Activated CD4-positive, alpha-beta memory T cell treated with anti-CD3 and anti-CD28 coated beads, Interleukin-2, amount 10 ng/mL, durations not matched to agents 7 days and 5 days (primary cell): ENCODE measurements around the gene HSD11B1L. TPM values are rescaled to one million over a fixed set of nuclear protein-coding genes. Genes with fewer than 3 reads are reported as not detected.
"Not testable (repeated sequence)": the region's sequence is repeated elsewhere in the genome, so short reads cannot be mapped to it uniquely, and the experiment has no call there.

Source experiments
- CTCF ChIA-PET: fragments of 350-600 bp; sonication (Branson Sonifier 250); formaldehyde crosslinking; loops from one replicate; lab custom pipeline; 2021; ENCODE audit warnings: antibody characterized with exemption, inconsistent platforms; lab: Charles Lee
- POLR2A ChIA-PET: fragments of 350-600 bp; sonication (Branson Sonifier 250); formaldehyde crosslinking; loops from one replicate; lab custom pipeline; 2021; ENCODE audit warnings: antibody characterized with exemption; lab: Charles Lee
- DNase-seq: peaks from one replicate; pipeline ENCODE4 v3.0.0-alpha.2; 2020
- H3K27ac Mint-ChIP-seq: one replicate; pipeline ENCODE4 v1.8.0; 2021; ENCODE audit warnings: mild to moderate bottlenecking, mixed read lengths
- H3K27me3 Mint-ChIP-seq: one replicate; pipeline ENCODE4 v1.8.0; 2021; ENCODE audit warnings: mixed read lengths
- H3K36me3 Mint-ChIP-seq: one replicate; pipeline ENCODE4 v1.8.0; 2021; ENCODE audit warnings: low read depth, mixed read lengths
- H3K4me1 Mint-ChIP-seq: one replicate; pipeline ENCODE4 v1.8.0; 2021; ENCODE audit warnings: mixed read lengths
- H3K4me3 Mint-ChIP-seq: one replicate; pipeline ENCODE4 v1.8.0; 2021; ENCODE audit warnings: mild to moderate bottlenecking, mixed read lengths
- H3K9me3 Mint-ChIP-seq: one replicate; pipeline ENCODE4 v1.8.0; 2021; ENCODE audit warnings: mixed read lengths
- total RNA-seq, 2 experiments: library from RNA; stranded (reverse); gene quantifications; one replicate each; pipeline ENCODE4 v1.2.3, GENCODE V29; 2021

HSD11B1L gene
- total RNA-seq, 2 experiments from 2014 or later = 2.5 to 3.2 TPM

DNA sequence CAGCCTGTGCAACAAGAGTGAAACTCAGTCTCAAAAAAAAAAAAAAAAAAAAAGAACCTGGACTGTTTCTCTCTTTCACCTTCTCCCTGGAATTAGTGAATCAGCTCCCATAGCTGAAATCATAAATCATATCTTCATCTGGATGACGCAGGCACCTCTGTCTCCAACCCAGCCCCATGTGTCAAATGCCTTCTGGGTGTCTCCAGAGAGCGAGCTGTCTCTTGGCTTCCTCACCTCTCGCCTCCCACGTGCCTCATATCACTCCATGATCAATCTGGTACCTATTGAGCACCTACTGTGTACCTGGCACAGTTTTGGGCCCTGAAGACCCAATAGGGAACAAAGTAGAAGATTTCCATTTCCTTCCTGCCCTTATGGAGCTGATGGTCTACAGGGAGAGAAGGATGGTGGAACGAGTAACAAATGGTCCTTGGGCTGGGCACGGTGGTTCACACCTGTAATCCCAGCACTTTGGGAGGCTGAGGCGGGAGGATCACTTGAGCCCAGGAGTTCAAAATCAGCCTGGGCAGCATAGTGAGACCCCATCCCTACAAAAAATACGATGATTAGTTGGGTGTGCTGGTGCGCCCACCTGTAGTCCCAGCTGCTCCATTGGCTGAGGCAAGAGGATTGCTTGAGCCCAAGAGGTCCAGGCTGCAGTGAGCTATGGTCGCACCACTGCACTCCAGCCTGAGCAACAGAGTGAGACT, 2.5 kb downstream of the HSD11B1L start:
- ChIA-PET POLR2A (interaction anchor here (2.2 kb wide), 1 partner anchor 8 kb away, joined by 9 read pairs; no protein-coding TSS in a partner anchor), CTCF (interaction anchor here (0.6 to 0.7 kb wide), 2 partner anchors 25 to 63 kb away, joined by 3 to 4 read pairs; no protein-coding TSS in a partner anchor)
- DNase-seq = no peak
- no peak overlapping the region for H3K4me3 Mint-ChIP-seq
- peaks cover 33% of the 10 kb centered on the region for H3K4me1 Mint-ChIP-seq
- H3K9me3 Mint-ChIP-seq = no peaks in the 10 kb centered on the region
- no peak overlapping the region for H3K27ac Mint-ChIP-seq
- H3K36me3 Mint-ChIP-seq = peaks cover 6% of the 10 kb centered on the region
- peaks cover 8% of the 10 kb centered on the region for H3K27me3 Mint-ChIP-seq

DNA sequence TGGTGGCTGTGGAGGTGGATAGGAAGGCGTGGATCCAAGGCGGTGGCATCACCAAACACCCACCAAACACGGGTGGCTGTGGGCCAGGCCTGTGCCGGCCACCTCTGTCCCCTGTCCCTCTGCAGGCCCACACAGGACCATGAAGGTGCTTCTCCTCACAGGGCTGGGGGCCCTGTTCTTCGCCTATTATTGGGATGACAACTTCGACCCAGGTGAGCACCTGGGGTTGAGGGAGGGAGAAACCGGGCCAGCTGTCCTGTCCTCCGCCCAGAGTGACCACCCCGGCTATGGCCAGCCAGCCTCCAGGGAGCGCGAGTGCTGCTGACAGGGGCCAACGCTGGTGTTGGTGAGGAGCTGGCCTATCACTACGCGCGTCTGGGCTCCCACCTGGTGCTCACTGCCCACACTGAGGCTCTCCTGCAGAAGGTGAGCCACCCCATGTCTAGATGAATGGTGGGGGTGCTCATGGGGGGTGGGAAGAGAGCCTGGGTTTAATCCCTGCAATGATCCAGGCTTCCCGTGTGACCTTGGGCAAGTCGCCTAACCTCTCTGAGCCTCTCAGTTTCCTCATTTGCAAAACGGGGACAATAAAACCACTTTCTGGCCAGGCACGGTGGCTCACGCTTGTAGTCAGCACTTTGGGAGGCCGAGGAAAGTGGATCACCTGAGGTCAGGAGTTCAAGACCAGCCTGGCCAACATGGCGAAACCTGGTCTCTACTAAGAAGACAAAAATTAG, 4.0 kb downstream of the HSD11B1L start:
- H3K27me3 Mint-ChIP-seq = peaks cover 8% of the 10 kb centered on the region
- no peak overlapping the region for H3K4me3 Mint-ChIP-seq
- H3K4me1 Mint-ChIP-seq = peaks cover 30% of the 10 kb centered on the region
- POLR2A ChIA-PET = no interaction called here
- CTCF ChIA-PET = no interaction called here
- no peak for DNase-seq
- no peaks in the 10 kb centered on the region for H3K9me3 Mint-ChIP-seq
- no peak overlapping the region for H3K27ac Mint-ChIP-seq
- peaks cover 2% of the 10 kb centered on the region for H3K36me3 Mint-ChIP-seq

DNA sequence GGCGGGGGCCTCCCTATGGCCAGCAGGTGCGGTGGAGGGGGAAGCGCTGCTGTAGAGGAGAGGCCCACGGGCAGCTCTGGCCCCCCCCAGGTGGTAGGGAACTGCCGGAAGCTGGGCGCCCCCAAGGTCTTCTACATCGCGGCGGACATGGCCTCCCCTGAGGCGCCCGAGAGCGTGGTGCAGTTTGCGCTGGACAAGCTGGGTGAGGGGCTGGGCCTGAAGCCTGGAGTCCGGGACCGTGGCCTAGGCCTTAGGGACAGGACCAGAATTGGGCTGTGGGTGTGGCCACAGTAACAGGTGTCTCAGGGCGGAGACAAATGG, 5.5 kb downstream of the HSD11B1L start:
- peaks cover 8% of the 10 kb centered on the region for H3K27me3 Mint-ChIP-seq
- peaks cover 13% of the 10 kb centered on the region for H3K36me3 Mint-ChIP-seq
- POLR2A ChIA-PET = interaction anchor here (1.0 to 2.3 kb wide), 7 partner anchors 8 to 143 kb away, joined by 3 to 19 read pairs (median 5); partner anchors contain the start of genes CATSPERD, LONP1, SAFB and SAFB2

DNA sequence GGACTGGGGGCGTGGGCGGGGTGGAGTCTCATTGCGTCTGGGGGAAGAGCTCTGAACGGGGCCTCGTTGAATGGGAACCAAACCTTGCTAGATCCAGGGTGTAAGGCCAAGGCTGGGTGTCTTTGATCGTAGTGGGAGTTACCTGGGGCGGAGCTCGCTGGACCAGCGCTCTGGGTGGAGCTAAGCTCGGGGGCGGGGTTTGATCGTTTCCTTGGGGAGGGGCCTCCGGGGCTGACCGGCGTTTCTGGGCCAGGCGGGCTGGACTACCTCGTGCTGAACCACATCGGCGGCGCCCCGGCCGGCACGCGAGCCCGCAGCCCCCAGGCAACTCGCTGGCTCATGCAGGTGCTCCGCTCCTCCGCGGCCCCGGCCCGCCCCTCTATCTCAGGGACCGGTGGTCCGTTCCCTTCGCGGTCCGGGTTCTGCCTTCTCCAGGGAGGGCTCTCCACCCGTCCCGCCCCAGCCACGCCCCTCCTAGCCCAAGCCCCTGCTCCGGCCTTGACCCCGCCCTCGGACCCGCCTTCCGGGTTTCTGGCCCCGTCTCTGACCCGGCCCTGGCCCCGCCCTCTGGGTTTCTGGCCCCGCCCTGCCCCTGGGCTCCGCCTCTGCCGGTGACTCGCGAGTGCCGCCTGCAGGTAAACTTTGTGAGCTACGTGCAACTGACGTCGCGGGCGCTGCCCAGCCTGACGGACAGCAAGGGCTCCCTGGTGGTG, 6.0 kb downstream of the HSD11B1L start:
- peaks cover 29% of the 10 kb centered on the region for H3K4me1 Mint-ChIP-seq
- ChIA-PET CTCF (interaction anchor here (0.7 to 2.3 kb wide), 16 partner anchors 22 to 1697 kb away, joined by 3 to 21 read pairs (median 4); partner anchors contain the start of genes CATSPERD, DUS3L, FEM1A and KDM4B), POLR2A (interaction anchor here (1.0 to 2.3 kb wide), 7 partner anchors 8 to 142 kb away, joined by 3 to 19 read pairs (median 5); partner anchors contain the start of genes CATSPERD, LONP1, SAFB and SAFB2)
- peak; percentile 99 for DNase-seq
- H3K9me3 Mint-ChIP-seq = no peaks in the 10 kb centered on the region
- peak overlapping the region; percentile 75 for H3K4me3 Mint-ChIP-seq
- H3K27ac Mint-ChIP-seq = peak overlapping the region; percentile 83
- H3K36me3 Mint-ChIP-seq = peaks cover 14% of the 10 kb centered on the region
- peaks cover 5% of the 10 kb centered on the region for H3K27me3 Mint-ChIP-seq

More for the DNA sequence above, 5.5 kb downstream of the HSD11B1L start:
- H3K9me3 Mint-ChIP-seq = no peaks in the 10 kb centered on the region
- DNase-seq = no peak
- peaks cover 34% of the 10 kb centered on the region for H3K4me1 Mint-ChIP-seq
- peak overlapping the region; percentile 75 for H3K4me3 Mint-ChIP-seq
- H3K27ac Mint-ChIP-seq = peak overlapping the region; percentile 83
- CTCF ChIA-PET = interaction anchor here (1.0 to 2.3 kb wide), 8 partner anchors 22 to 301 kb away, joined by 3 to 21 read pairs (median 8); partner anchors contain the start of genes CATSPERD, LONP1, SAFB and SAFB2

DNA sequence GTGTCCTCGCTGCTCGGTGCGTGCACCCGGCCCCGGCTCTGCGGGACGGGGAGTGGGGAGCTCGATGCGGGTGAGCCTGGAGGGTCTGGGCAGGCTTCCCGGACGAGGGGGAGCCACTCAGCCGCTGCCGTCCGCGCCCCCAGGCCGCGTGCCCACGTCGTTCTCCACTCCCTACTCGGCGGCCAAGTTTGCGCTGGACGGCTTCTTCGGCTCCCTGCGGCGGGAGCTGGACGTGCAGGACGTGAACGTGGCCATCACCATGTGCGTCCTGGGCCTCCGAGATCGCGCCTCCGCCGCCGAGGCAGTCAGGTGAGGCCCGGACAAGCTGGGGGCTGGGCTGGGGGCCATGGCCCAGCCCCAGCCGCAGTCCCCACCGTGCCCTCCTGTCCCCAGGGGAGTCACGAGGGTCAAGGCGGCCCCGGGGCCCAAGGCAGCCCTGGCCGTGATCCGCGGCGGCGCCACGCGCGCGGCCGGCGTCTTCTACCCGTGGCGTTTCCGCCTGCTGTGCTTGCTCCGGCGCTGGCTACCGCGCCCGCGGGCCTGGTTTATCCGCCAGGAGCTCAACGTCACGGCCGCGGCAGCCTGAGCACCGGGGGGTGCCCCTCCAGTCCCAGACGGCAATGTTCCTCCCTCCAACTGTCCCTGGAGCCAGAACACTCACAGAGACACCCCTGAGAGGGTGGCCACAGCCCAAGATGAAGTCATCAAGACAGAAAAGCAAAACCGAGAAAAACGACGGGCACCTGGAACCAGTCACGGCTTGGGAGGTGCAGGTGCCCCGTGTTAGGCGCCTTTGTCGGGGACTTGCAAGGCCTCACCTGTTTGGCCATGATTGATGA, 6.8 kb downstream of the HSD11B1L start:
- Mint-ChIP-seq H3K27ac (no peak overlapping the region), H3K36me3 (peaks cover 21% of the 10 kb centered on the region), H3K9me3 (no peaks in the 10 kb centered on the region), H3K27me3 (no peaks in the 10 kb centered on the region), H3K4me3 (peak overlapping the region; percentile 75), H3K4me1 (peaks cover 30% of the 10 kb centered on the region)
- POLR2A ChIA-PET = interaction anchor here (0.7 to 2.3 kb wide), 6 partner anchors 9 to 140 kb away, joined by 3 to 19 read pairs (median 4); partner anchors contain the start of genes CATSPERD, LONP1, SAFB and SAFB2
- DNase-seq = no peak
- CTCF ChIA-PET = interaction anchor here (0.7 to 2.3 kb wide), 15 partner anchors 21 to 1698 kb away, joined by 3 to 21 read pairs (median 4); partner anchors contain the start of genes CATSPERD, DUS3L, FEM1A and KDM4B

DNA sequence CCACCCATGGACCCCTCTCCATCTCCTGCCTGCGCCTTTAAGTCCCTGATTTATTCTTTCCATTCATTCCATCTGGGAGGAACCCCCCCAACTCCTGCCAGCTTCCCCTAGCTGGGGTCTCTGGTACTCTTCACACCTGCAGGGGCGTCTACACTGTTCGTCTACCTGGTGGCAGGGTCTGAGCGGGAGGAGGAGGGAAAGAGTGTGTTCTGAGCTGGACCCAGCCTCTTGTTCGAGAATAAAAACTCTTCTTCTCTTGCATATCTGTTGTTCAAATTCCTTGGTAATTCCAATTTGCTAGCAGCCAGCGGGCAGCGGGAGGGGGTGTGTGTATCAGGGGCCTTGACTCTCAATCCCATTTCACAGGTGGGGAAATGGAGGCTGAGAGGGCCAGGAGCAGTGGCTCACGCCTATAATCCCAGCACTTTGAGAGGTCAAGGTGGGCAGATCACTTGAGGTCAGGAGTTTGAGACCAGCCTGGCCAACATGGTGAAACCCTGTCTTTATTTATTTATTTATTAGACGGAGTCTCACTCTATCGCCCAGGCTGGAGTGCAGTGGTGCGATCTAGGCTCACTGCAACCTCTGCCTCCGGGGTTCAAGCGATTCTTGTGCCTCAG, 7.5 kb downstream of the HSD11B1L start:
- CTCF ChIA-PET = interaction anchor here (0.6 to 2.4 kb wide), 4 partner anchors 12 to 294 kb away, joined by 3 to 19 read pairs (median 4); partner anchors contain the start of genes SAFB and SAFB2
- H3K27me3 Mint-ChIP-seq, DNase-seq, H3K9me3 Mint-ChIP-seq, H3K27ac Mint-ChIP-seq: not testable (repeated sequence)
- POLR2A ChIA-PET = interaction anchor here (4.1 kb wide), 1 partner anchor 31 kb away, joined by 109 read pairs; the partner anchor contains the start of genes CATSPERD and LONP1
- peaks cover 37% of the 10 kb centered on the region for H3K4me1 Mint-ChIP-seq
- peaks cover 29% of the 10 kb centered on the region for H3K36me3 Mint-ChIP-seq
- H3K4me3 Mint-ChIP-seq = peak overlapping the region; percentile 18

DNA sequence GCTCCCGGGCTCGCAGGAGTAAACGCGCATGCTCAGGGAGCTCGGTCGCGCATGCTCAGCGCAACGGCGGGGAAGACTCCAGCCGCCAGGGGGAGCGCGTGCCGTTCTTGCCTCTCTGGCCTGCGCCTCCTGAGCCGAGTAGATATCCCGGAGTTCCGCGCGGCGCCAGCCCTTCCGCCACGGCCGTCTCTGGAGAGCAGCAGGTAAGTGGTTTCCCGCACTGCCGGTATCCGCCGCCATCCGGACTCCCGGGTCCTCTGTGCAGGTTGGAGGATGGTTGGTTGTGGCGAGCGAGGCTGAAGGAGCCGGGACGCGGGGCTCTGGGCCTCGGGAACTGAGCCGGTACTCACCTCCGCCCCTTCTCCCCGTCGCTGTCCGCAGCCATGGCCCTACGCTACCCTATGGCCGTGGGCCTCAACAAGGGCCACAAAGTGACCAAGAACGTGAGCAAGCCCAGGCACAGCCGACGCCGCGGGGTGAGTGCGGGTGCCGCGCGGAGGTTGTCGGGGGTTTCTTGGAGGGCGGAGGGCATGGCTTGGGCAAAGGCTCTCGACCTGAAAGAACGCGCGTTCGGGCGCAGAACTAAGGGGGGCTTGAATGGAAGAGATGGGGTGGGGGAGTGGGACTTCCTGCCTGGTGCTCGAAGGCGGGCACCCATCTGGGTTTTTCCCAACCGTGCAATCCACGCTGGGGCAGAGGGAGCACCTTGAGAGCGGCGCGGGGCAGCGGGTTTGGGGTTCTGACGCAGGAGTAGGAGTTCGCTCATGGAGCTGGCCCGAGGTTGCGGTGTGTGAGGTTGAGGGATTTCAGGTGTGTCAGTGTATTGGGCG, 9.5 kb downstream of the HSD11B1L start, which contains the start of gene RPL36:
TSS of gene RPL36 (plus strand) at position 171 of the 830 bp plus-strand sequence. CDS start at position 384, 213 bp downstream.
- Mint-ChIP-seq H3K4me3 (peak within 1 kb of the TSS; percentile 90), H3K9me3 (no peaks in the 10 kb centered on the region), H3K27ac (peak within 1 kb of the TSS; percentile 91), H3K27me3 (no peaks in the 10 kb centered on the region), H3K4me1 (peaks cover 41% of the 10 kb centered on the region), H3K36me3 (peaks cover 43% of the 10 kb centered on the region)
- DNase-seq = peak; percentile 99
- ChIA-PET CTCF (interaction anchor here (0.6 to 2.8 kb wide), 21 partner anchors 9 to 418 kb away, joined by 3 to 76 read pairs (median 4); partner anchors contain the start of genes CATSPERD, DUS3L, LONP1 and SAFB), POLR2A (interaction anchor here (0.6 to 4.1 kb wide), 20 partner anchors 8 to 734 kb away, joined by 3 to 109 read pairs (median 4); partner anchors contain the start of genes CATSPERD, DUS3L, KHSRP and LONP1)

DNA sequence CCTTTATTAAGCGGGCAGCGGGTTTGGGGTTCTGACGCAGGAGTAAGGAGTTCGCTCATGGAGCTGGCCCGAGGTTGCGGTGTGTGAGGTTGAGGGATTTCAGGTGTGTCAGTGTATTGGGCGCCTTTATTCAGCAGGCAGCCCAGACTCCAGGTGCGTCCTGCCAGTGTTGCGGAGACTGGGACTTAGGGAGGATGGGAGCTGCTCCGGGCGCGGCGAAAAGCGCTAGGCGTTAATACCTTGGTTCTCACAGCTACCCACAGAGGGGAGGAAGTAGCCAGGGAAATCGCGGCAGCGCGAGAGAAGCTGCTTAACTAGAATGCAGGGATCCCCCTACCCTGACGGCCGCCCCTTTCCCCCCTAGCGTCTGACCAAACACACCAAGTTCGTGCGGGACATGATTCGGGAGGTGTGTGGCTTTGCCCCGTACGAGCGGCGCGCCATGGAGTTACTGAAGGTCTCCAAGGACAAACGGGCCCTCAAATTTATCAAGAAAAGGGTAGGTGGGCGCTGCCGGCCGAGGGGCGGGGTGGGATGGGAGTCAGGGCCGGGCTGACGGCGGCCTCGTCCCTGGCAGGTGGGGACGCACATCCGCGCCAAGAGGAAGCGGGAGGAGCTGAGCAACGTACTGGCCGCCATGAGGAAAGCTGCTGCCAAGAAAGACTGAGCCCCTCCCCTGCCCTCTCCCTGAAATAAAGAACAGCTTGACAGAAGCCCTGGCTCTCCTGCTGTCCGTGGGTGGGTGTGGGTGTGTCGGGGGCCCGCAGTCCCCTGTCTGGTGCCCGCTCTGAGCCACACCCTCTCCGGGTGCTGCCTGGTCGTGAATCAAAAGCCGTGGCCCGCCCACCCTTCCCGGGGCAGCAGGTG, 10.4 kb downstream of the HSD11B1L start:
- Mint-ChIP-seq H3K27ac (peak overlapping the region; percentile 91), H3K36me3 (peaks cover 43% of the 10 kb centered on the region), H3K4me3 (peak overlapping the region; percentile 90), H3K27me3 (no peaks in the 10 kb centered on the region), H3K4me1 (peaks cover 41% of the 10 kb centered on the region), H3K9me3 (no peaks in the 10 kb centered on the region)
- DNase-seq = peak; percentile 47
- ChIA-PET CTCF (interaction anchor here (0.6 to 2.8 kb wide), 7 partner anchors 18 to 213 kb away, joined by 3 to 76 read pairs (median 4); partner anchors contain the start of genes CATSPERD, LONP1 and VMAC), POLR2A (interaction anchor here (0.8 to 4.1 kb wide), 16 partner anchors 8 to 734 kb away, joined by 3 to 109 read pairs (median 6); partner anchors contain the start of genes CATSPERD, DUS3L, KHSRP and LONP1)
